ENCODE measurements around the gene ATAD3C.

DNA sequence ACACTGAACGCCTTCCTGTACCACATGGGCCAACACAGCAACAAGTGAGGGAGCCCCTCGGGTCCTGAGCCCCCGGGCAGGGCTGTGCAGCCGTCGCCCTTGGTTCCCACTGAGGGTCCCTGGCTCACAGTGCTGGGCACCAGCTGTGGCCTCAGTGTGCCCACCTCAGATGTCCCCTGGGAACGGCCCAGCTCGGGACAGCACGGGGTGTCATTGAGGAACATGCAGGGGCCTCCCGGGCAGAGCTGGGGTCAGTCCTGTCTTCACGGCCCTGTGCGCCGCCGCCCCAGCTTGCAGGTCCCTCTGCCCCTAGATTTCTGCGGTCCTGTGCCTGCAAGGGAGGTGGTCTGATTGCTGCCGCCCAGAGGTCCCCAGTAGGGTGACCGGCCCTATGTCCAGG lies 39.7 kb downstream of the ATAD3C start:
- no peak for TF ChIP-seq POLR2A (IDR thresholded peaks at IDR 0.05)
- TF ChIP-seq, protein P1, sequence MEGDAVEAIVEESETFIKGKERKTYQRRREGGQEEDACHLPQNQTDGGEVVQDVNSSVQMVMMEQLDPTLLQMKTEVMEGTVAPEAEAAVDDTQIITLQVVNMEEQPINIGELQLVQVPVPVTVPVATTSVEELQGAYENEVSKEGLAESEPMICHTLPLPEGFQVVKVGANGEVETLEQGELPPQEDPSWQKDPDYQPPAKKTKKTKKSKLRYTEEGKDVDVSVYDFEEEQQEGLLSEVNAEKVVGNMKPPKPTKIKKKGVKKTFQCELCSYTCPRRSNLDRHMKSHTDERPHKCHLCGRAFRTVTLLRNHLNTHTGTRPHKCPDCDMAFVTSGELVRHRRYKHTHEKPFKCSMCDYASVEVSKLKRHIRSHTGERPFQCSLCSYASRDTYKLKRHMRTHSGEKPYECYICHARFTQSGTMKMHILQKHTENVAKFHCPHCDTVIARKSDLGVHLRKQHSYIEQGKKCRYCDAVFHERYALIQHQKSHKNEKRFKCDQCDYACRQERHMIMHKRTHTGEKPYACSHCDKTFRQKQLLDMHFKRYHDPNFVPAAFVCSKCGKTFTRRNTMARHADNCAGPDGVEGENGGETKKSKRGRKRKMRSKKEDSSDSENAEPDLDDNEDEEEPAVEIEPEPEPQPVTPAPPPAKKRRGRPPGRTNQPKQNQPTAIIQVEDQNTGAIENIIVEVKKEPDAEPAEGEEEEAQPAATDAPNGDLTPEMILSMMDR (IDR thresholded peaks at IDR 0.05): no peak

All from esophagus squamous epithelium (tissue), 4 donors.